ENCODE results near the gene FBXL3.
A peak's percentile ranks its signal among the peaks of the same experiment; 100 is the strongest.

Gene FBXL3, protein sequence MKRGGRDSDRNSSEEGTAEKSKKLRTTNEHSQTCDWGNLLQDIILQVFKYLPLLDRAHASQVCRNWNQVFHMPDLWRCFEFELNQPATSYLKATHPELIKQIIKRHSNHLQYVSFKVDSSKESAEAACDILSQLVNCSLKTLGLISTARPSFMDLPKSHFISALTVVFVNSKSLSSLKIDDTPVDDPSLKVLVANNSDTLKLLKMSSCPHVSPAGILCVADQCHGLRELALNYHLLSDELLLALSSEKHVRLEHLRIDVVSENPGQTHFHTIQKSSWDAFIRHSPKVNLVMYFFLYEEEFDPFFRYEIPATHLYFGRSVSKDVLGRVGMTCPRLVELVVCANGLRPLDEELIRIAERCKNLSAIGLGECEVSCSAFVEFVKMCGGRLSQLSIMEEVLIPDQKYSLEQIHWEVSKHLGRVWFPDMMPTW

GRCh38 chr13:77026861-77027621, at the start of gene FBXL3:
TSS of gene FBXL3 (minus strand) at chr13:77027159. CDS start at chr13:77021860, 5,299 bp downstream.
- Histone ChIP-seq H3K79me2 (peaks cover 12% of the 10 kb centered on the region), H3K4me1 (no peaks in the 10 kb centered on the region), H3K36me3 (ENCODE audit: control insufficient read depth, insufficient read depth, low read length) (no peaks in the 10 kb centered on the region), H3K27me3 (ENCODE audit: control insufficient read depth, insufficient read depth, low read length) (no peaks in the 10 kb centered on the region), H3K4me2 (ENCODE audit: low read length) (peak within 1 kb of the TSS; percentile 87), H3K9me3 (ENCODE audit: control insufficient read depth, low read length) (no peaks in the 10 kb centered on the region), H3K9ac (peak within 1 kb of the TSS; percentile 91), H2AFZ (peak within 1 kb of the TSS; percentile 96), H3K4me3 (ENCODE audit: low read depth, low read length) (peak within 1 kb of the TSS; percentile 91), H3K27ac (peak within 1 kb of the TSS; percentile 90)
- TF ChIP-seq, protein P1, sequence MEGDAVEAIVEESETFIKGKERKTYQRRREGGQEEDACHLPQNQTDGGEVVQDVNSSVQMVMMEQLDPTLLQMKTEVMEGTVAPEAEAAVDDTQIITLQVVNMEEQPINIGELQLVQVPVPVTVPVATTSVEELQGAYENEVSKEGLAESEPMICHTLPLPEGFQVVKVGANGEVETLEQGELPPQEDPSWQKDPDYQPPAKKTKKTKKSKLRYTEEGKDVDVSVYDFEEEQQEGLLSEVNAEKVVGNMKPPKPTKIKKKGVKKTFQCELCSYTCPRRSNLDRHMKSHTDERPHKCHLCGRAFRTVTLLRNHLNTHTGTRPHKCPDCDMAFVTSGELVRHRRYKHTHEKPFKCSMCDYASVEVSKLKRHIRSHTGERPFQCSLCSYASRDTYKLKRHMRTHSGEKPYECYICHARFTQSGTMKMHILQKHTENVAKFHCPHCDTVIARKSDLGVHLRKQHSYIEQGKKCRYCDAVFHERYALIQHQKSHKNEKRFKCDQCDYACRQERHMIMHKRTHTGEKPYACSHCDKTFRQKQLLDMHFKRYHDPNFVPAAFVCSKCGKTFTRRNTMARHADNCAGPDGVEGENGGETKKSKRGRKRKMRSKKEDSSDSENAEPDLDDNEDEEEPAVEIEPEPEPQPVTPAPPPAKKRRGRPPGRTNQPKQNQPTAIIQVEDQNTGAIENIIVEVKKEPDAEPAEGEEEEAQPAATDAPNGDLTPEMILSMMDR (IDR thresholded peaks at IDR 0.05): no peak

- H3K36me3 ChIP-seq (ENCODE audit: control insufficient read depth, insufficient read depth, low read length): no peaks in the 10 kb centered on the region
Measured at GRCh38 chr13:77067519-77067918, 40.6 kb upstream of the FBXL3 start.

GRCh38 chr13:77065461-77066147, 38.6 kb upstream of the FBXL3 start:
- TF ChIP-seq, protein P1 (IDR thresholded peaks at IDR 0.05): no peak
- no peak overlapping the region for H2AFZ ChIP-seq
- H3K27ac ChIP-seq: no peak overlapping the region

More at GRCh38 chr13:77067519-77067918, 40.6 kb upstream of the FBXL3 start:
- H3K4me3 ChIP-seq (ENCODE audit: low read depth, low read length): no peak overlapping the region
- no peaks in the 10 kb centered on the region for H3K79me2 ChIP-seq
- H3K4me2 ChIP-seq (ENCODE audit: low read length): no peak overlapping the region
- H3K27ac ChIP-seq: no peak overlapping the region
- no peak overlapping the region for H2AFZ ChIP-seq
- no peaks in the 10 kb centered on the region for H3K27me3 ChIP-seq (ENCODE audit: control insufficient read depth, insufficient read depth, low read length)
- TF ChIP-seq, protein P1 (IDR thresholded peaks at IDR 0.05): no peak
- H3K9ac ChIP-seq: no peak overlapping the region
- H3K4me1 ChIP-seq: no peaks in the 10 kb centered on the region
- H3K9me3 ChIP-seq (ENCODE audit: control insufficient read depth, low read length): no peaks in the 10 kb centered on the region

GRCh38 chr13:77062097-77062496, 35.1 kb upstream of the FBXL3 start:
- H3K9ac ChIP-seq: no peak overlapping the region
- H3K36me3 ChIP-seq (ENCODE audit: control insufficient read depth, insufficient read depth, low read length): no peaks in the 10 kb centered on the region
- H3K27ac ChIP-seq: no peak overlapping the region

More at GRCh38 chr13:77065461-77066147, 38.6 kb upstream of the FBXL3 start:
- H3K27me3 ChIP-seq (ENCODE audit: control insufficient read depth, insufficient read depth, low read length): no peaks in the 10 kb centered on the region
- H3K9me3 ChIP-seq (ENCODE audit: control insufficient read depth, low read length): no peaks in the 10 kb centered on the region
- no peaks in the 10 kb centered on the region for H3K36me3 ChIP-seq (ENCODE audit: control insufficient read depth, insufficient read depth, low read length)
- no peak overlapping the region for H3K4me2 ChIP-seq (ENCODE audit: low read length)
- H3K9ac ChIP-seq: no peak overlapping the region
- H3K4me3 ChIP-seq (ENCODE audit: low read depth, low read length): no peak overlapping the region
- H3K79me2 ChIP-seq: no peaks in the 10 kb centered on the region
- no peaks in the 10 kb centered on the region for H3K4me1 ChIP-seq

More at GRCh38 chr13:77062097-77062496, 35.1 kb upstream of the FBXL3 start:
- Histone ChIP-seq H3K4me3 (ENCODE audit: low read depth, low read length) (no peak overlapping the region), H3K4me2 (ENCODE audit: low read length) (no peak overlapping the region), H2AFZ (no peak overlapping the region), H3K9me3 (ENCODE audit: control insufficient read depth, low read length) (no peaks in the 10 kb centered on the region), H3K4me1 (no peaks in the 10 kb centered on the region), H3K27me3 (ENCODE audit: control insufficient read depth, insufficient read depth, low read length) (no peaks in the 10 kb centered on the region), H3K79me2 (no peaks in the 10 kb centered on the region)
- TF ChIP-seq, protein P1 (IDR thresholded peaks at IDR 0.05): no peak
